Measurements from ENCODE around the gene PRDM5.

- TF ChIP-seq, protein P1, sequence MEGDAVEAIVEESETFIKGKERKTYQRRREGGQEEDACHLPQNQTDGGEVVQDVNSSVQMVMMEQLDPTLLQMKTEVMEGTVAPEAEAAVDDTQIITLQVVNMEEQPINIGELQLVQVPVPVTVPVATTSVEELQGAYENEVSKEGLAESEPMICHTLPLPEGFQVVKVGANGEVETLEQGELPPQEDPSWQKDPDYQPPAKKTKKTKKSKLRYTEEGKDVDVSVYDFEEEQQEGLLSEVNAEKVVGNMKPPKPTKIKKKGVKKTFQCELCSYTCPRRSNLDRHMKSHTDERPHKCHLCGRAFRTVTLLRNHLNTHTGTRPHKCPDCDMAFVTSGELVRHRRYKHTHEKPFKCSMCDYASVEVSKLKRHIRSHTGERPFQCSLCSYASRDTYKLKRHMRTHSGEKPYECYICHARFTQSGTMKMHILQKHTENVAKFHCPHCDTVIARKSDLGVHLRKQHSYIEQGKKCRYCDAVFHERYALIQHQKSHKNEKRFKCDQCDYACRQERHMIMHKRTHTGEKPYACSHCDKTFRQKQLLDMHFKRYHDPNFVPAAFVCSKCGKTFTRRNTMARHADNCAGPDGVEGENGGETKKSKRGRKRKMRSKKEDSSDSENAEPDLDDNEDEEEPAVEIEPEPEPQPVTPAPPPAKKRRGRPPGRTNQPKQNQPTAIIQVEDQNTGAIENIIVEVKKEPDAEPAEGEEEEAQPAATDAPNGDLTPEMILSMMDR (IDR thresholded peaks at IDR 0.05; ENCODE audit: extremely low read depth in 1 of 2, insufficient read depth in 1 of 2, low read depth in 1 of 2, low read length in 2 of 2): no peak
- no peak for TF ChIP-seq POLR2A (IDR thresholded peaks at IDR 0.05; ENCODE audit: low read depth, low read length)
- no peak for TF ChIP-seq EZH2 (IDR thresholded peaks at IDR 0.05; ENCODE audit: borderline replicate concordance, low read depth, low read length, severe bottlenecking)
- peak; percentile 13 for TF ChIP-seq FOS (IDR thresholded peaks at IDR 0.05; ENCODE audit: borderline replicate concordance, insufficient read depth, low read length)
- no peak for TF ChIP-seq POLR2AphosphoS5 (IDR thresholded peaks at IDR 0.05; ENCODE audit: insufficient read depth, low read depth, low read length)
- no peak for TF ChIP-seq MYC (IDR thresholded peaks at IDR 0.05; ENCODE audit: low read depth, low read length)
- TF ChIP-seq JUN (IDR thresholded peaks at IDR 0.05; ENCODE audit: borderline replicate concordance, insufficient read depth, insufficient read length, low read depth): peak; percentile 9
- TF ChIP-seq GATA2 (IDR thresholded peaks at IDR 0.05; ENCODE audit: insufficient read depth, insufficient read length, low read depth, low read length): no peak
- no peak for TF ChIP-seq MAX (IDR thresholded peaks at IDR 0.05; ENCODE audit: insufficient read depth, insufficient read length)
These were observed 2.4 kb upstream of the PRDM5 start for GRCh38 chr4:120924931-120925330.

Measured in endothelial cell of umbilical vein (primary cell).